Subcutaneous abdominal adipose tissue (tissue), 5 donors: ENCODE data around the gene PDZRN3.

Source experiments
- H3K27ac ChIP-seq: one replicate; pipeline ENCODE4 v1.7.0; 2013; ENCODE audit warnings: low read depth, mild to moderate bottlenecking, inconsistent platforms, low read length, moderate library complexity
- H3K27me3 ChIP-seq, 5 donors: one replicate each; pipeline ENCODE4 v1.7.0; 2013; ENCODE audit warnings: low read length in 5 of 5, inconsistent platforms in 1 of 5; ENCODE audit not compliant: control insufficient read depth in 5 of 5, insufficient read depth in 4 of 5
- H3K36me3 ChIP-seq, 5 donors: one replicate each; pipeline ENCODE4 v1.7.0; 2013; ENCODE audit warnings: low read length in 5 of 5; ENCODE audit not compliant: control insufficient read depth in 5 of 5, insufficient read depth in 5 of 5
- H3K4me1 ChIP-seq, 5 donors: one replicate each; pipeline ENCODE4 v1.7.0; 2013; ENCODE audit warnings: low read length in 5 of 5, mild to moderate bottlenecking in 3 of 5, moderate library complexity in 1 of 5; ENCODE audit not compliant: control insufficient read depth in 5 of 5, insufficient read depth in 5 of 5
- H3K4me3 ChIP-seq, 5 donors: one replicate each; pipeline ENCODE4 v1.7.0; 2013; ENCODE audit warnings: low read length in 5 of 5, low read depth in 1 of 5
- H3K9ac ChIP-seq, 5 donors: one replicate each; pipeline ENCODE4 v1.7.0; 2013; ENCODE audit warnings: low read length in 5 of 5, mild to moderate bottlenecking in 4 of 5, moderate library complexity in 3 of 5
- H3K9me3 ChIP-seq, 5 donors: one replicate each; pipeline ENCODE4 v1.7.0; 2013; ENCODE audit warnings: low read length in 5 of 5; ENCODE audit not compliant: control insufficient read depth in 5 of 5
- donor health status: healthy.
- donor health status: healthy.
- donor health status: healthy.
- donor health status: healthy.
- donor health status: healthy.

PDZRN3 gene

GRCh38 chr3:73422571-73422970 lies 202.2 kb downstream of the PDZRN3 start:
- H3K36me3 ChIP-seq, result no peaks in the 10 kb centered on the region
- no peaks in the 10 kb centered on the region for H3K27me3 ChIP-seq
- peak overlapping the region; percentile 3 for H3K27ac ChIP-seq
- no peak overlapping the region for H3K4me3 ChIP-seq
- no peak overlapping the region for H3K9ac ChIP-seq
- peaks cover 7 to 43% (median 35%) of the 10 kb centered on the region in 5 donors for H3K4me1 ChIP-seq
- H3K9me3 ChIP-seq, result no peaks in the 10 kb centered on the region

GRCh38 chr3:73419942-73420341 lies 204.8 kb downstream of the PDZRN3 start:
- Histone ChIP-seq H3K4me1 (peaks cover 3 to 48% (median 35%) of the 10 kb centered on the region in 5 donors), H3K27ac (no peak overlapping the region), H3K4me3 (no peak overlapping the region)

GRCh38 chr3:73419179-73419803 lies 205.4 kb downstream of the PDZRN3 start:
- no peak overlapping the region for H3K27ac ChIP-seq
- H3K27me3 ChIP-seq, result no peaks in the 10 kb centered on the region
- no peaks in the 10 kb centered on the region for H3K36me3 ChIP-seq
- peaks cover 3 to 48% (median 35%) of the 10 kb centered on the region in 5 donors for H3K4me1 ChIP-seq
- H3K9ac ChIP-seq, result no peak overlapping the region
- peak overlapping the region in 1 of 5 donors; percentile 7 for H3K4me3 ChIP-seq
- H3K9me3 ChIP-seq, result no peaks in the 10 kb centered on the region

More at GRCh38 chr3:73419942-73420341, 204.8 kb downstream of the PDZRN3 start:
- Histone ChIP-seq H3K27me3 (no peaks in the 10 kb centered on the region), H3K9ac (no peak overlapping the region), H3K9me3 (no peaks in the 10 kb centered on the region), H3K36me3 (no peaks in the 10 kb centered on the region)

GRCh38 chr3:73418681-73419080 lies 206.1 kb downstream of the PDZRN3 start:
- H3K36me3 ChIP-seq, result no peaks in the 10 kb centered on the region
- H3K4me3 ChIP-seq, result no peak overlapping the region
- H3K27me3 ChIP-seq, result no peaks in the 10 kb centered on the region
- no peaks in the 10 kb centered on the region for H3K9me3 ChIP-seq
- peaks cover 3 to 48% (median 35%) of the 10 kb centered on the region in 5 donors for H3K4me1 ChIP-seq
- no peak overlapping the region for H3K27ac ChIP-seq
- H3K9ac ChIP-seq, result no peak overlapping the region

GRCh38 chr3:73415118-73415517 lies 209.6 kb downstream of the PDZRN3 start:
- Histone ChIP-seq H3K9me3 (no peaks in the 10 kb centered on the region), H3K4me3 (no peak overlapping the region), H3K4me1 (peaks cover 8 to 30% (median 24%) of the 10 kb centered on the region in 5 donors), H3K27me3 (no peaks in the 10 kb centered on the region), H3K36me3 (no peaks in the 10 kb centered on the region), H3K27ac (no peak overlapping the region), H3K9ac (no peak overlapping the region)

GRCh38 chr3:73413619-73414018 lies 211.1 kb downstream of the PDZRN3 start:
- Histone ChIP-seq H3K9me3 (no peaks in the 10 kb centered on the region), H3K36me3 (no peaks in the 10 kb centered on the region), H3K4me1 (peaks cover 5 to 22% (median 15%) of the 10 kb centered on the region in 5 donors), H3K27me3 (no peaks in the 10 kb centered on the region), H3K27ac (no peak overlapping the region), H3K9ac (no peak overlapping the region), H3K4me3 (no peak overlapping the region)

- no peaks in the 10 kb centered on the region for H3K36me3 ChIP-seq
- H3K9me3 ChIP-seq, result no peaks in the 10 kb centered on the region
- H3K4me1 ChIP-seq, result peaks cover 3 to 14% (median 7%) of the 10 kb centered on the region in 5 donors
- no peak overlapping the region for H3K4me3 ChIP-seq
- no peaks in the 10 kb centered on the region for H3K27me3 ChIP-seq
- H3K9ac ChIP-seq, result no peak overlapping the region
- no peak overlapping the region for H3K27ac ChIP-seq
Measured at GRCh38 chr3:73411993-73412392, 212.7 kb downstream of the PDZRN3 start.

GRCh38 chr3:73411545-73411944 lies 213.2 kb downstream of the PDZRN3 start:
- Histone ChIP-seq H3K36me3 (no peaks in the 10 kb centered on the region), H3K27ac (no peak overlapping the region), H3K4me1 (peaks cover 3 to 18% (median 8%) of the 10 kb centered on the region in 5 donors), H3K4me3 (no peak overlapping the region), H3K9me3 (no peaks in the 10 kb centered on the region), H3K27me3 (no peaks in the 10 kb centered on the region), H3K9ac (no peak overlapping the region)

- Histone ChIP-seq H3K4me3 (no peak overlapping the region), H3K27ac (no peak overlapping the region), H3K27me3 (no peaks in the 10 kb centered on the region), H3K9ac (no peak overlapping the region), H3K36me3 (no peaks in the 10 kb centered on the region), H3K9me3 (no peaks in the 10 kb centered on the region), H3K4me1 (peaks cover 6 to 40% (median 28%) of the 10 kb centered on the region in 5 donors)
Measured at GRCh38 chr3:73409138-73409763, 215.5 kb downstream of the PDZRN3 start.

GRCh38 chr3:73408634-73409033 lies 216.1 kb downstream of the PDZRN3 start:
- H3K27ac ChIP-seq, result no peak overlapping the region
- peaks cover 0 to 3% (median 0%) of the 10 kb centered on the region in 5 donors for H3K36me3 ChIP-seq
- no peaks in the 10 kb centered on the region for H3K27me3 ChIP-seq
- no peak overlapping the region for H3K4me3 ChIP-seq
- no peaks in the 10 kb centered on the region for H3K9me3 ChIP-seq
- H3K9ac ChIP-seq, result no peak overlapping the region
- peaks cover 6 to 41% (median 28%) of the 10 kb centered on the region in 5 donors for H3K4me1 ChIP-seq
